GM19351 (cell line): Measurements from ENCODE around the gene HIF3A.

Experiments
- ATAC-seq: cut with Tn5 transposase; IDR thresholded peaks from one replicate; pipeline ENCODE4 v1.9.1; 2021; ENCODE audit warnings: mild to moderate bottlenecking, moderate library complexity; ENCODE audit not compliant: unreplicated experiment

HIF3A gene

GRCh38 chr19:46324277-46324676 is 27.4 kb downstream of the HIF3A start:
- ATAC-seq, result no peak

GRCh38 chr19:46326608-46327007 is 29.8 kb downstream of the HIF3A start:
- no peak for ATAC-seq

- ATAC-seq, result no peak
Measured at GRCh38 chr19:46328079-46328478, 31.2 kb downstream of the HIF3A start.

- no peak for ATAC-seq
Measured at GRCh38 chr19:46330319-46330918, 33.6 kb downstream of the HIF3A start.

GRCh38 chr19:46337487-46337886 is 40.6 kb downstream of the HIF3A start:
- ATAC-seq, result no peak

- no peak for ATAC-seq
Measured at GRCh38 chr19:46339446-46339845, 42.6 kb downstream of the HIF3A start.

- ATAC-seq, result no peak
Measured at GRCh38 chr19:46340051-46340659, 43.3 kb downstream of the HIF3A start.

- no peak for ATAC-seq
Measured at GRCh38 chr19:46341937-46342336, 45.1 kb downstream of the HIF3A start.

- no peak for ATAC-seq
Measured at GRCh38 chr19:46344363-46344762, 47.5 kb downstream of the HIF3A start.

GRCh38 chr19:46345157-46345556 is 48.3 kb downstream of the HIF3A start:
- ATAC-seq, result no peak

- ATAC-seq, result peak; percentile 50
Measured at GRCh38 chr19:46346821-46347571, 50.2 kb downstream of the HIF3A start, which contains the start of gene PPP5C. TSS of gene PPP5C (plus strand) at chr19:46347087. CDS start at chr19:46347097, 10 bp downstream.

- no peak for ATAC-seq
Measured at GRCh38 chr19:46347572-46347883, 50.7 kb downstream of the HIF3A start.

- ATAC-seq, result no peak
Measured at GRCh38 chr19:46347985-46348384, 51.1 kb downstream of the HIF3A start.

- no peak for ATAC-seq
Measured at GRCh38 chr19:46349311-46349993, 52.6 kb downstream of the HIF3A start.

GRCh38 chr19:46350029-46350757 is 53.4 kb downstream of the HIF3A start:
- ATAC-seq, result no peak

GRCh38 chr19:46350758-46351159 is 53.9 kb downstream of the HIF3A start:
- ATAC-seq, result no peak

GRCh38 chr19:46351241-46352041 is 54.6 kb downstream of the HIF3A start:
- ATAC-seq, result no peak

- ATAC-seq, result no peak
Measured at GRCh38 chr19:46353730-46354528, 57.1 kb downstream of the HIF3A start.
